Effector CD4-positive, alpha-beta T cell (primary cell): Measurements from ENCODE around the gene GMDS.

Experiments used
- DNase-seq: peaks from one replicate; pipeline ENCODE4 v3.0.0-alpha.2; 2020

The GMDS gene

DNA sequence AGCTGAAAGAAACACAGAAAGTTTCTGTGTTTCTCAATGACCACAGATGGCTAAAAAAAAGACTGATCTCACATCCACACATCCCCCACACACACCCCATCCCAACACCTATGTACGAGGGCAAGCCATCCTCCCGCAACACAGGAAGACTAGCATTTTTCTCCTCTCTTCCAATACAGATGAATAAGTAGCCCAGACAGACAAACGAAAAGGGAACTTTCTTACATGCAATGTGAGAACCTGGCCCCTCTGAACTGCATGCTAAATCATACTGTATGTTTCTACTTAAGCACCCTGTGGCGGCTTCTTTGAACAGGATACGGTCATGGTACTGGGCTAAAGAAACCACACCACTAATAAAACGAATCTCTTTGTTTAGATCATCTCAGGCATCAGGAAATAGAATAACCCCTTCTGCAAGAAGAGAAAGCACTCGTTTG lies 116.2 kb downstream of the GMDS start:
- DNase-seq: no peak

- DNase-seq: no peak
These were observed 117.9 kb downstream of the GMDS start for GRCh38 chr6:2127484-2127911.

- DNase-seq: no peak
These were observed 119.1 kb downstream of the GMDS start for GRCh38 chr6:2126351-2126750.

GRCh38 chr6:2125158-2125557 lies 120.2 kb downstream of the GMDS start:
- DNase-seq: no peak

DNA sequence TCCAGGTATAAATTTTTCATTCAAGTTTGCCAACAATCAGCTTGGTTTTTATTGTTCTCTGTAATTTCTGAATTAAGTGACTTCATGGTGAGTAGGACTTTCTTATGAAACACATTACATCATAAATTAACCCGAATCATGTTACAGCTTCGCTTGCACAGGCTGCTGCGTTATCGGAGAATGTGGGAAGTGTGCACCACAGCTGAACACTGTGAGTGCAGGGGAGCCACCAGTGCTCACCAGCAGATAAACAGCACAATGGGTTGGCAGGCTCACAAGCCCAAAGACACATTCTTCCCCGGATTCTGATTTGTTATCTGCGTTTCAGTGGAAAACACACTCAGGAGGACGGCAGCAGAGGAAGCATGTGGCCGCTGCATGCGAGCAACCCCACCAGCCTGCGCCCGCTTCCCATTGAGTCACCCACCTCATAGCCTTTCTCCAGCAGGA lies 121.1 kb downstream of the GMDS start:
- no peak for DNase-seq

DNA sequence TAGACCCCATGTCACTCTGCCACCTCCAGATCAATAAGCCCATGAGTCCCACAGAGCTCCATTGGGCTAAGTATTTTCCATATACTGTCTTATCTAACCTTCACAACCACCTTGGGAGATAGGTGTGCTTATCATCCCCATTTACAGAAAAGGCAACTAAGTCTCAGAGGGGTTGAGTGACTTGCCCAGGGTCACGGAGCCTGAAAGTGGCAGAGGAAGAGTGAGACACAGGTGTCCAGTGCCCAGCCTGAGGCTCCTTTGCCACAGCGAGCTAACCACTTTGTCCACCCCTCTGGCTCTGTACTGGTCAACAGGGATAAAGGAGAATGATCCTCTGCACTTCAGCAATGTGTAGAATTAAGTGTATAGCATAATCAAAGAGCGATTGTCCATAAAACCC lies 124.5 kb downstream of the GMDS start:
- no peak for DNase-seq

DNA sequence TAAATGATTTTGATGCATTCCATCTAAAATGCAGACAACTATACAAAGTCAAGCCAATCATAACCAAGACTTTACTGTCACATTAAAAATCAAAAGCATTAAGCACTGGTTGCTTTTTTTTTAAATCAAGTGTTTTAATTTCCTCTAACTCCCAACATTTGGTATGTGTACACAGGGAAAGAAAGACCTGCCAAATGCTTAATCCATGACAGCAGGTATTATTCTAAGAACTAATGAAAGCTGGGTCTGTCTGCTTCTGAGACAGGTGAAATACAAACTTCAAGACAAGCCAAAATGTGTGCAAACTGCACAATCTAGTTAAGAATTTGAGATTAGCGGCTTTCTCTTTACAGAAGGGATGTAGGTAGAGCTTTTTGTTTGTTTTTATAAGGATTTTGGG lies 126.1 kb downstream of the GMDS start:
- DNase-seq: no peak

GRCh38 chr6:2118136-2118535 lies 127.3 kb downstream of the GMDS start:
- no peak for DNase-seq

- DNase-seq: no peak
These were observed 128.0 kb downstream of the GMDS start for GRCh38 chr6:2117447-2117846.

DNA sequence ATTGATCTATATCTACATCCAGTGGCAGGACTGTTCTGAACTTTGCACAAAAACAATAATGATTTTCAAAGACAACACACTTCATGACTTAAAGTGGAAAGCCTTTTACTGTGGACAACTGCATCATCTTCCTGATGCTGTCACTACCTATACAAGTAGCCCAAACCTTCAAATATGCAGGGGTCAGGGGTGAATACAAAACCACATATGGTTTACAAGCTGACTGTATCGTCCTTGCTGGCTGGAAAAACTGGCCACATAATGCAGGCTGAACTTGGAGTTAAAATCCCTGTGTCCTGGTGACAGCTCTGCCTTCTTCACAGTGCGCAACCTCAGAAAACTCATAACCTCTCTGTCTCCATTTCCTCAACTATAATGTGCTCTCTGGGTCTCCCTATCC lies 128.9 kb downstream of the GMDS start:
- DNase-seq: no peak

- no peak for DNase-seq
These were observed 131.3 kb downstream of the GMDS start for GRCh38 chr6:2114100-2114499.

GRCh38 chr6:2111162-2111677 lies 134.2 kb downstream of the GMDS start:
- DNase-seq: no peak

GRCh38 chr6:2110504-2110903 lies 134.9 kb downstream of the GMDS start:
- no peak for DNase-seq

GRCh38 chr6:2109796-2110195 lies 135.6 kb downstream of the GMDS start:
- DNase-seq: no peak

DNA sequence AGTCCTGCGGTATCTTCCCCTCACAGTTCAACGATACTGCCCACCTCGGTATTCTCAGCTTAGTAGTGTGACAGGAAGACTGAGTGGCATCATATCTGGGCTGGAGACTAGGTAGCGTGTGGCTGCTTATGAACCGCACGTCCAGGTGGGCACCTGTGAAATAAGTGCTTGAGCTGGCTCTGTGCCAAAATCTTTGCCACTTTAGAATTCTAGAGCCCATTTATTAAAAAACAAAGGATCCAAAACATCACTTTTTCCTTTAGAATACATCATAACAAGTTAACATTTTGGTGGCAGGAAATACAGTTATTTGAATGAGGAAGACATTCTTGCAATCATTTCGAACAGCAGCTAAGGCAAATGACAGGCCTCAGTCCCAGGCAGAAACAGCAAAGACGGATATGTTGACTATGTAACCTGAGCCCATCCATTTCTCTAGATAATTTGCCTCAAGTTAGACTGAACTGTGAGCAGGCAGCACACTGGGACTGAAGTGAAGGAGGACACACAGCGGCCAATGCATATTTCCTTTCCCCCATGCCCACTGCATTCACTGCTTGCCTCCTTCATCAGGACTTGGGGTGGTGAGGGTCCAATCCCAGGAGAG lies 136.6 kb downstream of the GMDS start:
- DNase-seq: no peak

- DNase-seq: no peak
These were observed 140.9 kb downstream of the GMDS start for GRCh38 chr6:2104524-2104880.

GRCh38 chr6:2103765-2104523 lies 141.5 kb downstream of the GMDS start:
- DNase-seq: no peak

DNA sequence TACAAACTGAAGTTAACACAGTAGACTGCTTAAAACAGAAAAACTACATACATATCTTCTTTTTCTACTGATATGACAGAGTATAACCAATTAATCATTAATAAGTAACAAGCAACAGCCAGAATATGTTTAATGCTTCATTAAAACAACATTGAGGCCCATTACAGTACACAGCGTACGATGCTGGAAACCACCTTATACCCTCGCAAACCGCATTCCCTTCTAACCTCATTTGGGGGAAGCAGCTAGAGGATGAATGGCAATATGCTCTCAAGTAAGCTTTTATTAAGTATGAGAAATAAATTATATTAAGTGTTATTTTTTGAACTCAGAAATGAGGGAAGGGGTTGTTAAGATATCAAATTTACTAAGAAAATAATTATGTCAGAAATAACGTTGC lies 142.4 kb downstream of the GMDS start:
- no peak for DNase-seq

DNA sequence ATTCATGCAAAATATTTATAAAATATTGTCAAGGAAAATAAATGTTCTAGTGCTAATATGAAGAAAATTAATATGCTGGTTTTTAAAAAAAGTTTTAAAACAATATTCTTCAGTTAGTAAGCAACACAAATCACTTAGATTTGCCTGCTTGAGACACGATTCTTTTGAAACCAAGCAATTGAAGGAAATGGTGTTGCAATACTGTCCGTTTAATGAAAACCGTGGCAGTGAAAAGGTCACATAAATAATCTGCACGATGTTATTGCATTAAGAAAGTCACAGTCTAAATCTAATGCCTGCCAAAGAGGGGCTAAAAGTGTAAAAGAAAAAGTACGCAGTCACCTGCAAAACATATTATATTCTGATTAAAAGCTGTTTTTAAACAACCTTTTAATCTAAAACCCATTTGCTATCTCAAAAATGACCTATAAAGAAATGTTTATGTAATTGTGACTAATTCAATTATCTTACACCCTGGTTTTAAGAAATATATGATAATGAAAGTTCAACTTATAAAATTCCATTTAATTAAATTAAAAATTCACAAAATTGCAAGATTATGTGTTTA lies 143.0 kb downstream of the GMDS start:
- no peak for DNase-seq

GRCh38 chr6:2101213-2101612 lies 144.2 kb downstream of the GMDS start:
- no peak for DNase-seq

- DNase-seq: no peak
These were observed 145.5 kb downstream of the GMDS start for GRCh38 chr6:2099870-2100269.

DNA sequence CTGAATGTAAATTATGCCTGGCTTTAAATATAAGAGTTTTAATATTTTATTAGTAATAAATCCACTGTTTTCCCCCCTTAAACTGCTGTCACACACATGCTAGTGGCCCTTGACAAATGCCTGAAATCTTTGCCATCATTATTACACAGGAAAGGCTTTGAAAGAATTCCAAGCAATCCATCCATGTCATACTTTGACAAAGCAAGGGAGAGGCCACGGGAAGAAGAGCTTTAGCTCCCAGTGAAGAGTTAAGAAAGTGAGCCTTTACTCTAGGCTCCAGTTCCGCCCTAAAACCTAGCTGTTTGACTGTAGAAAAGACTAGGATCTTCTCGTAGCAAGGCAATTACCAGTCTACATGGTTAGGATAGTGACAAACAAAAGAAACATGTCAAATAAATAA lies 147.9 kb downstream of the GMDS start:
- no peak for DNase-seq

- DNase-seq: no peak
These were observed 150.8 kb downstream of the GMDS start for GRCh38 chr6:2094642-2095041.

DNA sequence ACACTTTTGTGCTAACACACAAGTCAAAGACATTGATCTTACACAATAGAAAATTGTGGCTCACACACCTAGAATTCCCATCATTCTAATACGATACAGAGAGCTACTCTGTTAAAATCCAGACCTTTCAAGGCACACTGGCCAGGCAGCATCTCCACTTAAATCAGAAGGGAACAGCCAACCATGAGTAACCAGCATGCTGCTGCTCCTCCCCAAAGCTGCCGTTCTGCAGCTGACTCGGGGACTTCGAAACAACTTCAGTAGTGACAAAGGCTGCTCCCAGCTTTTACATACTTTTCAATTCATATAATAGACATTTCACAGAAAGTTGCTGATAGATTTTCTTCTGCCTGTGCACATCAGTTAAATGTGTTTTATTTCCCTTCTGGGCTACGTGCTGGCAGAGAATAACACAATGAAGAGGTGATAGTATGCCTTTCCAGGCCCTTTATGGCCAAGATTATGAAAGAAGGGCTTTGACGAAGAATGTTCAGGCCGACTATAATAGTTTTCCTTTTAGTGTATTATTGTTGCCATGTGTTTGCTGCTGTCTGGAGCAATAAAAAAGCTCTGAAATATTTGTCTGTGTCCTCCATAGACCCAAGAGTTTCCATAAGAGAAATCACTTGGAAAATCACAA lies 159.0 kb downstream of the GMDS start:
- DNase-seq: no peak
